ENCODE results near the gene SAMHD1.

DNA sequence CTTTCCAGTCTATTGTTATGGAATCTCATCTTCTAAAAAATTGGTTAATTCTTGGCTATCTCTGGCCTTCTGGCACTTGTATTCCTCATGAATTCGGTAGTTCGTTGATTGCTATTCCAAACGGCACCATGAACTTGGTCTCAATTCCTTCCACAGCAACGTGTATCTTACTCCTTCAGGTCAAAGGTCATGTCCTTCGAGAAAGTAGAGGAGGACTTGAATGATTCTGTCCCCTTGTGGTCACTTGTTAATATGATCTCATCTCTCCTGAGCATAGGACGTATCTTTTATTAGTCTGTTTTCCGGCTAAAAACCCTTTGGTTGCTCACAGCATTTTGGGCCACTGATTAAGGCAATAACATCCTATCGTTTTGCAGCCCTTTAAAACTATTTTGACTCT lies 66.2 kb downstream of the SAMHD1 start:
- TF ChIP-seq, protein P1, sequence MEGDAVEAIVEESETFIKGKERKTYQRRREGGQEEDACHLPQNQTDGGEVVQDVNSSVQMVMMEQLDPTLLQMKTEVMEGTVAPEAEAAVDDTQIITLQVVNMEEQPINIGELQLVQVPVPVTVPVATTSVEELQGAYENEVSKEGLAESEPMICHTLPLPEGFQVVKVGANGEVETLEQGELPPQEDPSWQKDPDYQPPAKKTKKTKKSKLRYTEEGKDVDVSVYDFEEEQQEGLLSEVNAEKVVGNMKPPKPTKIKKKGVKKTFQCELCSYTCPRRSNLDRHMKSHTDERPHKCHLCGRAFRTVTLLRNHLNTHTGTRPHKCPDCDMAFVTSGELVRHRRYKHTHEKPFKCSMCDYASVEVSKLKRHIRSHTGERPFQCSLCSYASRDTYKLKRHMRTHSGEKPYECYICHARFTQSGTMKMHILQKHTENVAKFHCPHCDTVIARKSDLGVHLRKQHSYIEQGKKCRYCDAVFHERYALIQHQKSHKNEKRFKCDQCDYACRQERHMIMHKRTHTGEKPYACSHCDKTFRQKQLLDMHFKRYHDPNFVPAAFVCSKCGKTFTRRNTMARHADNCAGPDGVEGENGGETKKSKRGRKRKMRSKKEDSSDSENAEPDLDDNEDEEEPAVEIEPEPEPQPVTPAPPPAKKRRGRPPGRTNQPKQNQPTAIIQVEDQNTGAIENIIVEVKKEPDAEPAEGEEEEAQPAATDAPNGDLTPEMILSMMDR (IDR thresholded peaks at IDR 0.05), result peak; percentile 31
- TF ChIP-seq ZFX (IDR thresholded peaks at IDR 0.05; ENCODE audit: borderline replicate concordance), result no peak
